GM19395 (cell line): ENCODE results near the gene SLC39A7.
"Not testable (repeated sequence)": the region's sequence is repeated elsewhere in the genome, so short reads cannot be mapped to it uniquely, and the experiment has no call there.

Experiments
- ATAC-seq: cut with Tn5 transposase; IDR thresholded peaks from one replicate; pipeline ENCODE4 v1.9.1; 2021; ENCODE audit warnings: mild to moderate bottlenecking, moderate library complexity; ENCODE audit not compliant: unreplicated experiment

SLC39A7 gene

GRCh38 chr6:33226503-33227120 is 25.9 kb downstream of the SLC39A7 start:
- not testable (repeated sequence) for ATAC-seq

- no peak for ATAC-seq
These were observed 34.6 kb downstream of the SLC39A7 start for GRCh38 chr6:33235221-33235634.

GRCh38 chr6:33236328-33236727 is 35.7 kb downstream of the SLC39A7 start:
- ATAC-seq = no peak

GRCh38 chr6:33236852-33237251 is 36.2 kb downstream of the SLC39A7 start:
- no peak for ATAC-seq

GRCh38 chr6:33237741-33238140 is 37.1 kb downstream of the SLC39A7 start:
- no peak for ATAC-seq

- no peak for ATAC-seq
These were observed 41.3 kb downstream of the SLC39A7 start for GRCh38 chr6:33241968-33242367.

GRCh38 chr6:33243476-33243875 is 42.8 kb downstream of the SLC39A7 start:
- ATAC-seq = no peak

- peak; percentile 49 for ATAC-seq
These were observed 47.4 kb downstream of the SLC39A7 start for GRCh38 chr6:33247977-33248642.

- ATAC-seq = peak; percentile 11
These were observed 47.9 kb downstream of the SLC39A7 start for GRCh38 chr6:33248643-33248931.

GRCh38 chr6:33248932-33249731 is 48.5 kb downstream of the SLC39A7 start:
- ATAC-seq = peak; percentile 88

- ATAC-seq = no peak
These were observed 49.3 kb downstream of the SLC39A7 start for GRCh38 chr6:33249732-33250630.

- no peak for ATAC-seq
These were observed 50.1 kb downstream of the SLC39A7 start for GRCh38 chr6:33250731-33251130.

- ATAC-seq = no peak
These were observed 50.8 kb downstream of the SLC39A7 start for GRCh38 chr6:33251395-33252012.

- ATAC-seq = no peak
These were observed 52.1 kb downstream of the SLC39A7 start for GRCh38 chr6:33252759-33253158.
